ENCODE results near the gene HELZ2.
"Not testable (repeated sequence)": the region's sequence is repeated elsewhere in the genome, so short reads cannot be mapped to it uniquely, and the experiment has no call there.

Gene HELZ2

GRCh38 chr20:63577317-63577894 is 3.4 kb upstream of the HELZ2 start:
- DNase-seq, result no peak

- DNase-seq, result no peak
Observed at GRCh38 chr20:63576311-63576710, 2.3 kb upstream of the HELZ2 start.

GRCh38 chr20:63574829-63575743 is 1.0 kb upstream of the HELZ2 start:
- no peak for DNase-seq

- DNase-seq, result no peak
Observed at GRCh38 chr20:63573647-63574131, 350 bp downstream of the HELZ2 start.

GRCh38 chr20:63572788-63573646 is 1.0 kb downstream of the HELZ2 start:
- DNase-seq, result peak; percentile 34

- no peak for DNase-seq
Observed at GRCh38 chr20:63572071-63572787, 1.8 kb downstream of the HELZ2 start.

GRCh38 chr20:63571087-63571478 is 3.0 kb downstream of the HELZ2 start:
- not testable (repeated sequence) for DNase-seq

- no peak for DNase-seq
Observed at GRCh38 chr20:63570281-63571086, 3.6 kb downstream of the HELZ2 start.

- no peak for DNase-seq
Observed at GRCh38 chr20:63568986-63569949, 4.8 kb downstream of the HELZ2 start.

- DNase-seq, result no peak
Observed at GRCh38 chr20:63568170-63568981, 5.7 kb downstream of the HELZ2 start.

- DNase-seq, result no peak
Observed at GRCh38 chr20:63567386-63568169, 6.5 kb downstream of the HELZ2 start.

- no peak for DNase-seq
Observed at GRCh38 chr20:63567136-63567385, 7.0 kb downstream of the HELZ2 start.

GRCh38 chr20:63566395-63567135 is 7.5 kb downstream of the HELZ2 start:
- DNase-seq, result no peak

- DNase-seq, result no peak
Observed at GRCh38 chr20:63565699-63566335, 8.2 kb downstream of the HELZ2 start.

- DNase-seq, result no peak
Observed at GRCh38 chr20:63565021-63565698, 8.9 kb downstream of the HELZ2 start.

- DNase-seq, result no peak
Observed at GRCh38 chr20:63564036-63564810, 9.8 kb downstream of the HELZ2 start.

Measured in DMS53 (cell line).